PC-3 (cell line): ENCODE measurements around the gene UNK. TPM values are rescaled to one million over a fixed set of nuclear protein-coding genes. Genes with fewer than 3 reads are reported as not detected.

Source experiments
- ATAC-seq: fragments of 200-7000 bp; cut with Tn5 transposase; 2 replicates; pipeline ENCODE4 v1.9.1; 2020; ENCODE audit warnings: mild to moderate bottlenecking, moderate library complexity
- BruUV-seq: library from RNA; stranded (reverse); fragments of 400-500 nt; replicated peaks from 2 replicates; lab custom pipeline; 2021; lab: Mats Ljungman, UMichigan
- CTCF ChIA-PET: fragments of 300-600 bp; sonication (Branson Sonifier 250); formaldehyde crosslinking; loops from one replicate; lab custom pipeline; 2022; ENCODE audit warnings: antibody characterized with exemption; lab: Charles Lee
- POLR2A ChIA-PET: fragments of 300-600 bp; sonication (Branson Sonifier 250); formaldehyde crosslinking; loops from one replicate; lab custom pipeline; 2022; ENCODE audit warnings: antibody characterized with exemption; ENCODE audit not compliant: unreplicated experiment; lab: Charles Lee
- DNase-seq: peaks from one replicate; pipeline ENCODE4 v3.0.0-alpha.2; 2015
- H2AFZ ChIP-seq: fragments of 300-600 bp; sonication (generic); 2 replicates; pipeline ENCODE4 v1.6.0; 2016; ENCODE audit warnings: antibody characterized with exemption, low read length
- H3F3A ChIP-seq: fragments of 300-600 bp; sonication (generic); one replicate; pipeline ENCODE4 v1.6.0; 2017; ENCODE audit warnings: antibody characterized with exemption, low read length, control low read depth, mild to moderate bottlenecking; ENCODE audit not compliant: unreplicated experiment
- H3K27ac ChIP-seq: fragments of 300-600 bp; sonication (generic); 2 replicates; pipeline ENCODE4 v1.5.1; 2016; ENCODE audit warnings: mild to moderate bottlenecking, low read length
- H3K27me3 ChIP-seq: fragments of 300-600 bp; sonication (generic); 2 replicates; pipeline ENCODE4 v1.6.1; 2016; ENCODE audit warnings: low read length, mixed read lengths
- H3K36me3 ChIP-seq: fragments of 300-600 bp; sonication (generic); 2 replicates; pipeline ENCODE4 v1.6.1; 2016; ENCODE audit warnings: low read depth, mixed run types, low read length, mixed read lengths
- H3K4me1 ChIP-seq: fragments of 300-600 bp; sonication (generic); 2 replicates; pipeline ENCODE4 v1.5.1; 2016; ENCODE audit warnings: low read length; ENCODE audit not compliant: insufficient read depth
- H3K4me2 ChIP-seq: fragments of 300-600 bp; sonication (generic); 2 replicates; pipeline ENCODE4 v1.6.0; 2016; ENCODE audit warnings: low read length
- H3K4me3 ChIP-seq: fragments of 300-600 bp; sonication (generic); 2 replicates; pipeline ENCODE4 v1.5.1; 2016; ENCODE audit warnings: mild to moderate bottlenecking, low read length, mixed read lengths
- H3K79me2 ChIP-seq: fragments of 300-600 bp; sonication (generic); 2 replicates; pipeline ENCODE4 v1.6.1; 2017; ENCODE audit warnings: low read length, mixed read lengths
- H3K9ac ChIP-seq: fragments of 300-600 bp; sonication (generic); 2 replicates; pipeline ENCODE4 v1.6.0; 2016; ENCODE audit warnings: mild to moderate bottlenecking, low read length
- H3K9me2 ChIP-seq: fragments of 300-600 bp; sonication (generic); replicated peaks from 2 replicates; pipeline ENCODE4 v1.6.1; 2016; ENCODE audit warnings: mixed run types, low read length, mixed read lengths
- H3K9me3 ChIP-seq: fragments of 300-600 bp; sonication (generic); 2 replicates; pipeline ENCODE4 v1.6.1; 2016; ENCODE audit warnings: low read length, mixed read lengths
- H4K20me1 ChIP-seq: fragments of 300-600 bp; sonication (generic); 2 replicates; pipeline ENCODE4 v1.6.1; 2016; ENCODE audit warnings: low read length, mixed read lengths
- CTCF ChIP-seq: fragments of 300-600 bp; sonication (generic); conservative IDR thresholded peaks from 2 replicates; pipeline ENCODE4 v1.5.1; 2017; ENCODE audit warnings: antibody characterized with exemption, low read depth, mild to moderate bottlenecking, low read length
- EZH2 ChIP-seq: fragments of 300-600 bp; sonication (generic); IDR thresholded peaks from one replicate; pipeline ENCODE4 v1.6.1; 2017; ENCODE audit warnings: antibody characterized with exemption, mild to moderate bottlenecking, low read length; ENCODE audit not compliant: unreplicated experiment
- EZH2phosphoT487 ChIP-seq: fragments of 300-600 bp; sonication (generic); IDR thresholded peaks from 2 replicates; pipeline ENCODE4 v1.6.1; 2018; ENCODE audit warnings: mild to moderate bottlenecking, antibody characterized with exemption, low read length, borderline replicate concordance
- intact Hi-C: fragments of 100-400 bp; cut with micrococcal nuclease; formaldehyde crosslinking; loops from 2 replicates; pipeline ENCODE4 v1.9.0; 2023
- total RNA-seq: library from RNA; depleted of rRNA; stranded (reverse); fragments of >200 nt; gene quantifications from 2 replicates; pipeline ENCODE4 v1.2.3, GENCODE V29; 2014

UNK gene
- total RNA-seq, 1 experiment from 2014 or later: 21.8 TPM

GRCh38 chr17:75753514-75754377 is 30.9 kb upstream of the UNK start:
- BruUV-seq: no TSS peak
- CTCF ChIA-PET: interaction anchor here (0.7 to 1.1 kb wide), 2 partner anchors 74 to 79 kb away, joined by 3 read pairs; no protein-coding TSS in a partner anchor
- ATAC-seq (no peak), DNase-seq (no peak)
- no peak overlapping the region for H3K4me3 ChIP-seq
- no peak overlapping the region for H3K27ac ChIP-seq
- H3K9ac ChIP-seq: no peak overlapping the region
- H3K36me3 ChIP-seq: peaks cover 71% of the 10 kb centered on the region
- intact Hi-C loops: no loop called here
- TF ChIP-seq CTCF (no peak), EZH2 (no peak), EZH2phosphoT487 (no peak)
- no peaks in the 10 kb centered on the region for H3K9me3 ChIP-seq
- H4K20me1 ChIP-seq: no peaks in the 10 kb centered on the region
- H3K4me2 ChIP-seq: no peak overlapping the region
- no peak overlapping the region for H2AFZ ChIP-seq
- no peaks in the 10 kb centered on the region for H3F3A ChIP-seq
- POLR2A ChIA-PET: no interaction called here
- no peaks in the 10 kb centered on the region for H3K9me2 ChIP-seq
- no peaks in the 10 kb centered on the region for H3K27me3 ChIP-seq
- no peaks in the 10 kb centered on the region for H3K4me1 ChIP-seq
- H3K79me2 ChIP-seq: no peaks in the 10 kb centered on the region

DNA sequence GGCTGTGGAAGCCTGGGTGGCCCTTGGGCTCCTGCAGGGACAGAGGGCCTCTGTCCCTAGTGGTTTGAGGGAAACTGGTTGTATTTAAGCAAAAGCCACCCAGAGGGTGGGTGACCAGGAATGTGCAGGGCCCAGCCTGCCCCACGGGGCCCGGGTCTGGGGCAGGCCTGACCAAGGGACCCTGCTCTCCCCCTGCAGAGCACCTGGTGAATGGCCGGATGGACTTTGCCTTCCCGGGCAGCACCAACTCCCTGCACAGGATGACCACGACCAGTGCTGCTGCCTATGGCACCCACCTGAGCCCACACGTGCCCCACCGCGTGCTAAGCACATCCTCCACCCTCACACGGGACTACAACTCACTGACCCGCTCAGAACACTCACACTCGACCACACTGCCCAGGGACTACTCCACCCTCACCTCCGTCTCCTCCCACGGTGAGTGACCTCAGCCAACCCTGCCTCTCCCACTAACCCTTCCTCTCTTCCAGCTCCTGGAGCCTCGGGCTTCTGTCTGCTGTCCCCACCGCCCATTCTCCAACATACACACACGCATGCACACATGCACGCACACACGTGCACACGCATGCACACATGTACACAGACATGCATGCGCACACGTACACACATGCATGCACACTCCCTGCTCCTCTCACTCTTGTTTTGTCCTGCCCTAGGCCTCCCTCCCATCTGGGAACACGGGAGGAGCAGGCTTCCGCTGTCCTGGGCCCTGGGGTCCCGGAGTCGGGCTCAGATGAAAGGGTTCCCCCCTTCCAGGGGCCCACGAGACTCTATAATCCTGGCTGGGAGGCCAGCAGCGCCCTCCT is 30.0 kb upstream of the UNK start:
- no peak for TF ChIP-seq EZH2phosphoT487
- no peak for TF ChIP-seq CTCF
- DNase-seq (no peak), ATAC-seq (no peak)
- no peak overlapping the region for H3K27ac ChIP-seq
- H3K4me1 ChIP-seq: no peaks in the 10 kb centered on the region
- BruUV-seq: no TSS peak
- no peaks in the 10 kb centered on the region for H3K27me3 ChIP-seq
- H3K4me3 ChIP-seq: no peak overlapping the region
- no peaks in the 10 kb centered on the region for H3K9me3 ChIP-seq
- H3K9ac ChIP-seq: no peak overlapping the region
- H2AFZ ChIP-seq: no peak overlapping the region
- no peaks in the 10 kb centered on the region for H3F3A ChIP-seq
- peaks cover 63% of the 10 kb centered on the region for H3K36me3 ChIP-seq
- no peaks in the 10 kb centered on the region for H3K79me2 ChIP-seq
- intact Hi-C loops: no loop called here
- no peak overlapping the region for H3K4me2 ChIP-seq
- CTCF ChIA-PET: no interaction called here
- POLR2A ChIA-PET: no interaction called here
- no peaks in the 10 kb centered on the region for H4K20me1 ChIP-seq
- H3K9me2 ChIP-seq: no peaks in the 10 kb centered on the region
